ENCODE results near the gene NFIB. TPM values are rescaled to one million over a fixed set of nuclear protein-coding genes. Genes with fewer than 3 reads are reported as not detected.

Gene NFIB
- total and polyA plus RNA-seq, 8 donors, result 6.7 to 624 (median 71.4) TPM

- H3K27ac ChIP-seq, result peak overlapping the region in 1 of 5 donors; percentile 5
- intact Hi-C loops (cut with DNase I; ENCODE audit: low total_unique reads), result no loop called here
- H3K27me3 ChIP-seq, result no peaks in the 10 kb centered on the region
- TF ChIP-seq EP300 (IDR thresholded peaks at IDR 0.05), result no peak
- TF ChIP-seq, protein P1, sequence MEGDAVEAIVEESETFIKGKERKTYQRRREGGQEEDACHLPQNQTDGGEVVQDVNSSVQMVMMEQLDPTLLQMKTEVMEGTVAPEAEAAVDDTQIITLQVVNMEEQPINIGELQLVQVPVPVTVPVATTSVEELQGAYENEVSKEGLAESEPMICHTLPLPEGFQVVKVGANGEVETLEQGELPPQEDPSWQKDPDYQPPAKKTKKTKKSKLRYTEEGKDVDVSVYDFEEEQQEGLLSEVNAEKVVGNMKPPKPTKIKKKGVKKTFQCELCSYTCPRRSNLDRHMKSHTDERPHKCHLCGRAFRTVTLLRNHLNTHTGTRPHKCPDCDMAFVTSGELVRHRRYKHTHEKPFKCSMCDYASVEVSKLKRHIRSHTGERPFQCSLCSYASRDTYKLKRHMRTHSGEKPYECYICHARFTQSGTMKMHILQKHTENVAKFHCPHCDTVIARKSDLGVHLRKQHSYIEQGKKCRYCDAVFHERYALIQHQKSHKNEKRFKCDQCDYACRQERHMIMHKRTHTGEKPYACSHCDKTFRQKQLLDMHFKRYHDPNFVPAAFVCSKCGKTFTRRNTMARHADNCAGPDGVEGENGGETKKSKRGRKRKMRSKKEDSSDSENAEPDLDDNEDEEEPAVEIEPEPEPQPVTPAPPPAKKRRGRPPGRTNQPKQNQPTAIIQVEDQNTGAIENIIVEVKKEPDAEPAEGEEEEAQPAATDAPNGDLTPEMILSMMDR (IDR thresholded peaks at IDR 0.05), result no peak
- TF ChIP-seq POLR2AphosphoS5 (IDR thresholded peaks at IDR 0.05), result no peak
- TF ChIP-seq POLR2A (IDR thresholded peaks at IDR 0.05), result no peak
- no peak for DNase-seq
- peaks cover 9 to 71% (median 38%) of the 10 kb centered on the region in 4 donors for H3K4me1 ChIP-seq
- H3K4me3 ChIP-seq, result no peak overlapping the region
- WGBS, 5 donors, result 39 to 48% (median 41%) methylated on average over 4 of the region's 4 CpGs
- H3K36me3 ChIP-seq, result no peaks in the 10 kb centered on the region
- no peaks in the 10 kb centered on the region for H3K9me3 ChIP-seq
These were observed 55.2 kb downstream of the NFIB start for GRCh38 chr9:14258660-14259239.

- no peaks in the 10 kb centered on the region for H3K9me3 ChIP-seq
- no peaks in the 10 kb centered on the region for H3K27me3 ChIP-seq
- intact Hi-C loops (cut with DNase I; ENCODE audit: low total_unique reads), result no loop called here
- TF ChIP-seq, protein P1 (IDR thresholded peaks at IDR 0.05), result no peak
- TF ChIP-seq EP300 (IDR thresholded peaks at IDR 0.05) (no peak), POLR2AphosphoS5 (IDR thresholded peaks at IDR 0.05) (no peak), POLR2A (IDR thresholded peaks at IDR 0.05) (no peak)
- peaks cover 9 to 71% (median 36%) of the 10 kb centered on the region in 4 donors for H3K4me1 ChIP-seq
- no peak overlapping the region for H3K4me3 ChIP-seq
- no peak overlapping the region for H3K27ac ChIP-seq
- H3K36me3 ChIP-seq, result no peaks in the 10 kb centered on the region
- no peak for DNase-seq
These were observed 55.8 kb downstream of the NFIB start for GRCh38 chr9:14258156-14258555.

- 40 to 60% (median 43%) methylated on average over 1 of the region's 1 CpG for WGBS, 5 donors
- H3K27ac ChIP-seq, result peak overlapping the region in 3 of 5 donors; percentile 3 to 44 (median 42)
- peaks cover 13 to 71% (median 40%) of the 10 kb centered on the region in 4 donors for H3K4me1 ChIP-seq
These were observed 57.4 kb downstream of the NFIB start for GRCh38 chr9:14256588-14256987.

DNA sequence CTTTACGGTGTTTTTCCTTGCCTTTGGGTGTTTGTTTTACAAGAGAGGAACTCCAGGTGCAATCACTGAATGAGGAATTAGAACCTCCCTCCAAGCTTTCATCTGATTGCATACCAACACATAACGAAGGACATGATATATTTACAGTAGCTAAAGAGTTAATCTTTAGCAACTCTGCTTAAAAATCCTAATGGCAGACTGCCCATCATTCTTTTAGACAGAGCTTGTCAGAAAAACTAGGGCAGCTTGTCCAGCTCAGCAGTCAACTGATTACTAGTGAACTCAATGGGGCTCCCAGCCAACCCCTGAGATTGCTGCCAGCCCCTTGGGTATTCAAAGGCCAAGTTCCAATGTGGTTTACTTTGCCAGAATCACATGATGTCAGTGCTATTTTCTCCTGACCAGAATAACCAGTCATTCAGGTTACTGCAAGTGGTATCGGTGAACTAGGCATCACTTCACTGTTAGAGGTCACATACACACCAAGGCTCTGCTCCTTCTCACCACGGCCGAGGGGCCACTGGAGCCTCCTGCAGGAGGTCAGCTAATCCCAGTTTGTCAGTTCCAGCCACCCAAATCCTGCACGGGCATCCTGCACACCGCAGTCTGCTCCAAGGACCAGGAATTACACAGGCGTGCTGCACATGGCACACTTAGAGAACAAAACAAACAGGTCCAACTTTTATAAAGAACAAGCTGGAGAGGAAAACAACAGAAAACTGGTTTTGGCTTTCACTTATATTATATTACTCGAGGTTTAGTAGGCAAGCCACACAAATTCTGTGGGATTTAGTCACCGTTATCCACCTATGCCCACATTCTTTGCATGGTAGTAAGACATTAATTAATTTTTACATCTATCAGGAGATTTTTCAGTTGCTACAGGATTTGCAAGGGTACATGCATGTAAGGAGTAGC is 62.5 kb downstream of the NFIB start:
- TF ChIP-seq POLR2A (IDR thresholded peaks at IDR 0.05) (no peak), POLR2AphosphoS5 (IDR thresholded peaks at IDR 0.05) (peak; percentile 46 to 93 (median 82)), EP300 (IDR thresholded peaks at IDR 0.05) (no peak)
- TF ChIP-seq, protein P1 (IDR thresholded peaks at IDR 0.05), result no peak
- Histone ChIP-seq H3K9me3 (no peaks in the 10 kb centered on the region), H3K36me3 (no peaks in the 10 kb centered on the region), H3K4me1 (peaks cover 17 to 73% (median 43%) of the 10 kb centered on the region in 4 donors), H3K27ac (peak overlapping the region; percentile 60 to 85 (median 81)), H3K4me3 (peak overlapping the region in 1 of 4 donors; percentile 18), H3K27me3 (no peaks in the 10 kb centered on the region)
- 10 to 23% (median 17%) methylated on average over 10 of the region's 10 CpGs for WGBS, 5 donors
- DNase-seq, result peak; percentile 94 to 95
- intact Hi-C loops (cut with DNase I; ENCODE audit: low total_unique reads), result no loop called here

More at GRCh38 chr9:14256588-14256987, 57.4 kb downstream of the NFIB start:
- no peaks in the 10 kb centered on the region for H3K27me3 ChIP-seq
- H3K4me3 ChIP-seq, result no peak overlapping the region
- intact Hi-C loops (cut with DNase I; ENCODE audit: low total_unique reads), result no loop called here
- no peaks in the 10 kb centered on the region for H3K9me3 ChIP-seq
- DNase-seq, result no peak
- H3K36me3 ChIP-seq, result no peaks in the 10 kb centered on the region
- TF ChIP-seq POLR2A (IDR thresholded peaks at IDR 0.05), result no peak
- no peak for TF ChIP-seq POLR2AphosphoS5 (IDR thresholded peaks at IDR 0.05)
- TF ChIP-seq, protein P1 (IDR thresholded peaks at IDR 0.05), result no peak
- TF ChIP-seq EP300 (IDR thresholded peaks at IDR 0.05), result no peak

All from stomach (tissue), 9 donors.